ENCODE measurements around the gene ADRM1. TPM values are rescaled to one million over a fixed set of nuclear protein-coding genes. Genes with fewer than 3 reads are reported as not detected.

Gene ADRM1
- total RNA-seq, 1 donor from 2014 or later, result 87.2 TPM

GRCh38 chr20:62301773-62302340, 940 bp upstream of the ADRM1 start:
- Mint-ChIP-seq H3K36me3 (ENCODE audit: low read depth) (peaks cover 6% of the 10 kb centered on the region), H3K9me3 (ENCODE audit: low read depth) (no peaks in the 10 kb centered on the region), H3K4me3 (ENCODE audit: unreplicated experiment) (peak overlapping the region; percentile 84), H3K27ac (ENCODE audit: unreplicated experiment) (peak overlapping the region; percentile 98), H3K27me3 (ENCODE audit: low read depth) (no peaks in the 10 kb centered on the region), H3K4me1 (ENCODE audit: low read depth) (peaks cover 32% of the 10 kb centered on the region)
- TF ChIP-seq CTCF (IDR thresholded peaks at IDR 0.05), result peak; percentile 84
- peak; percentile 97 for DNase-seq (ENCODE audit: low spot score)

GRCh38 chr20:62303062-62303339, 204 bp downstream of the ADRM1 start:
- Mint-ChIP-seq H3K27ac (ENCODE audit: unreplicated experiment) (peak overlapping the region; percentile 51), H3K4me3 (ENCODE audit: unreplicated experiment) (peak overlapping the region; percentile 86), H3K36me3 (ENCODE audit: low read depth) (peaks cover 6% of the 10 kb centered on the region), H3K4me1 (ENCODE audit: low read depth) (peaks cover 32% of the 10 kb centered on the region), H3K27me3 (ENCODE audit: low read depth) (no peaks in the 10 kb centered on the region), H3K9me3 (ENCODE audit: low read depth) (no peaks in the 10 kb centered on the region)
- TF ChIP-seq CTCF (IDR thresholded peaks at IDR 0.05), result no peak
- DNase-seq (ENCODE audit: low spot score), result no peak

GRCh38 chr20:62303340-62304226, 786 bp downstream of the ADRM1 start:
- H3K4me1 Mint-ChIP-seq (ENCODE audit: low read depth), result peaks cover 32% of the 10 kb centered on the region
- no peaks in the 10 kb centered on the region for H3K9me3 Mint-ChIP-seq (ENCODE audit: low read depth)

GRCh38 chr20:62304331-62305148, 1.7 kb downstream of the ADRM1 start:
- no peak for DNase-seq (ENCODE audit: low spot score)
- no peak for TF ChIP-seq CTCF (IDR thresholded peaks at IDR 0.05)

More at GRCh38 chr20:62303340-62304226, 786 bp downstream of the ADRM1 start:
- DNase-seq (ENCODE audit: low spot score), result no peak
- Mint-ChIP-seq H3K4me3 (ENCODE audit: unreplicated experiment) (peak overlapping the region; percentile 86), H3K27me3 (ENCODE audit: low read depth) (no peaks in the 10 kb centered on the region), H3K36me3 (ENCODE audit: low read depth) (peaks cover 7% of the 10 kb centered on the region), H3K27ac (ENCODE audit: unreplicated experiment) (peak overlapping the region; percentile 92)
- TF ChIP-seq CTCF (IDR thresholded peaks at IDR 0.05), result no peak

GRCh38 chr20:62305149-62305764, 2.5 kb downstream of the ADRM1 start:
- Mint-ChIP-seq H3K4me1 (ENCODE audit: low read depth) (peaks cover 32% of the 10 kb centered on the region), H3K4me3 (ENCODE audit: unreplicated experiment) (peak overlapping the region; percentile 86), H3K27ac (ENCODE audit: unreplicated experiment) (peak overlapping the region; percentile 66), H3K27me3 (ENCODE audit: low read depth) (no peaks in the 10 kb centered on the region), H3K9me3 (ENCODE audit: low read depth) (no peaks in the 10 kb centered on the region), H3K36me3 (ENCODE audit: low read depth) (peaks cover 12% of the 10 kb centered on the region)
- TF ChIP-seq CTCF (IDR thresholded peaks at IDR 0.05), result peak; percentile 17
- DNase-seq (ENCODE audit: low spot score), result no peak

More at GRCh38 chr20:62304331-62305148, 1.7 kb downstream of the ADRM1 start:
- Mint-ChIP-seq H3K4me1 (ENCODE audit: low read depth) (peaks cover 32% of the 10 kb centered on the region), H3K27ac (ENCODE audit: unreplicated experiment) (peak overlapping the region; percentile 92), H3K9me3 (ENCODE audit: low read depth) (no peaks in the 10 kb centered on the region), H3K27me3 (ENCODE audit: low read depth) (no peaks in the 10 kb centered on the region), H3K36me3 (ENCODE audit: low read depth) (peaks cover 12% of the 10 kb centered on the region), H3K4me3 (ENCODE audit: unreplicated experiment) (peak overlapping the region; percentile 86)

Data from chondrocyte (in vitro differentiated cells).